A549 (cell line): ENCODE results near the gene MAP3K4. TPM values are rescaled to one million over a fixed set of nuclear protein-coding genes. Genes with fewer than 3 reads are reported as not detected.

Experiments used
- ATAC-seq, 2 experiments: fragments of 200-7000 bp in 1 of 2; fragments of >200 bp in 1 of 2; cut with Nextera tagmentation in 1 of 2; cut with Tn5 transposase in 1 of 2; 3 replicates each; pipeline versions ENCODE4 v1.8.0 to v1.9.1; 2018 to 2020; ENCODE audit warnings: mild to moderate bottlenecking in 1 of 2, moderate library complexity in 1 of 2
- CTCF ChIA-PET: fragments of 300-600 bp; sonication (Branson Sonifier 250); formaldehyde crosslinking; extraction: SDS; loops from one replicate; lab custom pipeline; 2021; ENCODE audit warnings: antibody characterized with exemption, inconsistent platforms; lab: Yijun Ruan, JAX
- POLR2A ChIA-PET: fragments of 350-600 bp; formaldehyde crosslinking; extraction: SDS; loops from one replicate; lab custom pipeline; 2021; ENCODE audit warnings: antibody characterized with exemption, inconsistent platforms; lab: Yijun Ruan, JAX
- DNase-seq, 2 experiments: peaks; one replicate each; pipeline versions ENCODE4 v3.0.0 to v3.0.0-alpha.2; 2011 to 2016; ENCODE audit warnings: low read depth in 1 of 2, low spot score in 1 of 2
- FAIRE-seq: peaks from 2 replicates; lab custom pipeline; 2011; peaks lifted over from hg19 to GRCh38; lab: Jason Lieb, UNC
- H3K27ac ChIP-seq, 2 experiments: fragments of >200 bp; sonication (Bioruptor Twin); formaldehyde crosslinking; 3 replicates each; pipeline ENCODE4 v1.5.1; 2016 to 2017
- H3K4me1 ChIP-seq: fragments of >200 bp; sonication (Bioruptor Twin); formaldehyde crosslinking; 3 replicates; pipeline ENCODE4 v1.6.1; 2016
- H3K4me2 ChIP-seq: fragments of >200 bp; sonication (Bioruptor Twin); formaldehyde crosslinking; 3 replicates; pipeline ENCODE4 v1.6.1; 2016
- H3K4me3 ChIP-seq: fragments of >200 bp; sonication (Bioruptor Twin); formaldehyde crosslinking; 3 replicates; pipeline ENCODE4 v1.5.1; 2016
- H3K9me3 ChIP-seq: fragments of >200 bp; sonication (Bioruptor Twin); formaldehyde crosslinking; 3 replicates; pipeline ENCODE4 v1.6.1; 2016
- ATOH8 ChIP-seq: fragments of 250-450 bp; sonication (Bioruptor Pico); IDR thresholded peaks from 2 replicates; pipeline ENCODE4 v1.5.0; 2020; ENCODE audit warnings: low read depth, mild to moderate bottlenecking, moderate library complexity
- CBX2 ChIP-seq: fragments of 200-600 bp; sonication (generic); IDR thresholded peaks from 2 replicates; pipeline ENCODE4 v1.6.1; 2016; ENCODE audit warnings: low read depth, mild to moderate bottlenecking, borderline replicate concordance
- CHD4 ChIP-seq: fragments of 200-600 bp; sonication (generic); IDR thresholded peaks from 2 replicates; pipeline ENCODE4 v1.6.1; 2016; ENCODE audit warnings: antibody characterized with exemption, mild to moderate bottlenecking, borderline replicate concordance
- E2F6 ChIP-seq: IDR thresholded peaks from 2 replicates; pipeline ENCODE4 v1.6.1; 2012; ENCODE audit warnings: low read depth, borderline replicate concordance
- ELK1 ChIP-seq: fragments of 150-350 bp; IDR thresholded peaks from 2 replicates; pipeline ENCODE4 v1.6.1; 2014; ENCODE audit warnings: low read depth, mild to moderate bottlenecking, low read length
- ESRRA ChIP-seq: fragments of 150-350 bp; IDR thresholded peaks from 2 replicates; pipeline ENCODE4 v1.6.1; 2014; ENCODE audit warnings: mild to moderate bottlenecking, low read length, borderline replicate concordance
- FOXS1 ChIP-seq: fragments of 250-450 bp; sonication (Bioruptor Pico); IDR thresholded peaks from 2 replicates; pipeline ENCODE4 v1.5.0; 2020; ENCODE audit warnings: mild to moderate bottlenecking, moderate library complexity
- HMGXB4 ChIP-seq: fragments of 250-450 bp; sonication (Bioruptor Pico); IDR thresholded peaks from 2 replicates; pipeline ENCODE4 v1.5.0; 2021; ENCODE audit warnings: mild to moderate bottlenecking, moderate library complexity, borderline replicate concordance
- HOXB5 ChIP-seq: fragments of 250-450 bp; sonication (Bioruptor Pico); IDR thresholded peaks from 2 replicates; pipeline ENCODE4 v1.5.0; 2020; ENCODE audit warnings: mild to moderate bottlenecking, moderate library complexity
- JUN ChIP-seq, 2 experiments: fragments of >200 bp; sonication (Bioruptor Twin); formaldehyde crosslinking; IDR thresholded peaks; 2 replicates in 1 of 2; 3 replicates in 1 of 2; pipeline ENCODE4 v1.6.1; 2016 to 2017
- MAX ChIP-seq: IDR thresholded peaks from 2 replicates; pipeline ENCODE4 v1.6.1; 2012
- MYC ChIP-seq: IDR thresholded peaks from 2 replicates; pipeline ENCODE4 v1.6.1; 2012; ENCODE audit warnings: mild to moderate bottlenecking, inconsistent platforms, low read length, improper control_type of control experiment, borderline replicate concordance
- NFE2L2 ChIP-seq: fragments of 150-350 bp; conservative IDR thresholded peaks from 2 replicates; pipeline ENCODE4 v1.6.1; 2014; ENCODE audit warnings: low read length
- POLR2AphosphoS2 ChIP-seq: conservative IDR thresholded peaks from 2 replicates; pipeline ENCODE4 v1.6.1; 2012; ENCODE audit warnings: low read length, improper control_type of control experiment, inconsistent platforms
- RFX5 ChIP-seq: fragments of 450-650 bp; IDR thresholded peaks from 2 replicates; pipeline ENCODE4 v1.7.1; 2014; ENCODE audit warnings: antibody characterized with exemption, mild to moderate bottlenecking, moderate library complexity
- SMC3 ChIP-seq: fragments of >200 bp; sonication (Bioruptor Twin); formaldehyde crosslinking; IDR thresholded peaks from 3 replicates; pipeline ENCODE4 v1.6.1; 2018; ENCODE audit warnings: inconsistent platforms
- TP53 ChIP-seq: fragments of 250-450 bp; sonication (Bioruptor Pico); IDR thresholded peaks from 2 replicates; pipeline ENCODE4 v1.5.0; 2021; ENCODE audit warnings: mild to moderate bottlenecking, moderate library complexity
- USF2 ChIP-seq: fragments of 450-650 bp; IDR thresholded peaks from 2 replicates; pipeline ENCODE4 v1.6.1; 2014; ENCODE audit warnings: antibody characterized with exemption
- WGBS: methylation state at CpG from one replicate; pipeline ENCODE4 v1.1.6; 2017; ENCODE audit errors: missing lambda C conversion rate; 5-methylcytosine and 5-hydroxymethylcytosine counted together
- polyA plus RNA-seq, 4 experiments: library from polyadenylated mRNA; depleted of rRNA in 3 of 4; stranded (reverse); fragments of >200 nt; fragmentation: RNase III in 1 of 4; extraction: RNeasy Plus Mini Kit Qiagen cat#74134 plus additional on column Dnase treatment in 1 of 4; gene quantifications; 2 replicates in 3 of 4; 3 replicates in 1 of 4; pipeline ENCODE4 v1.2.3, GENCODE V29; 2011 to 2017

MAP3K4 gene
- polyA plus RNA-seq, 2 of the 4 experiments (the other 2 are of a cell fraction), result 7.3 to 13.4 TPM

- no peak for TF ChIP-seq ELK1
- no peak for TF ChIP-seq MYC
- no peak for TF ChIP-seq TP53 (CRISPR knock-in tag)
- TF ChIP-seq SMC3, result no peak
Observed at GRCh38 chr6:161134550-161135298, 143.2 kb downstream of the MAP3K4 start (continued).

- Histone ChIP-seq H3K4me2 (no peak overlapping the region), H3K27ac (no peak overlapping the region), H3K4me1 (no peaks in the 10 kb centered on the region), H3K4me3 (no peak overlapping the region), H3K9me3 (no peaks in the 10 kb centered on the region)
- FAIRE-seq (no peak), ATAC-seq (no peak)
- ChIA-PET CTCF (interaction anchor here (1.5 kb wide), 1 partner anchor 235 kb away, joined by 5 read pairs; no protein-coding TSS in a partner anchor), POLR2A (no interaction called here)
- 89% methylated on average over 21 of the region's 23 CpGs for WGBS
- no peak for TF ChIP-seq E2F6
- TF ChIP-seq, all 56 proteins: peak for 0
- DNase-seq, result no peak
Observed at GRCh38 chr6:161135695-161136591, 144.4 kb downstream of the MAP3K4 start.

GRCh38 chr6:161136655-161137054, 145.1 kb downstream of the MAP3K4 start:
- ATAC-seq (no peak), DNase-seq (no peak), FAIRE-seq (no peak)
- Histone ChIP-seq H3K9me3 (no peaks in the 10 kb centered on the region), H3K4me3 (no peak overlapping the region), H3K4me1 (no peaks in the 10 kb centered on the region), H3K27ac (no peak overlapping the region), H3K4me2 (no peak overlapping the region)
- ChIA-PET CTCF (no interaction called here), POLR2A (no interaction called here)
- WGBS, result 93% methylated on average over 7 of the region's 11 CpGs
- TF ChIP-seq ESRRA (no peak), HOXB5 (no peak), ATOH8 (CRISPR knock-in tag) (no peak), RFX5 (no peak), USF2 (no peak), CHD4 (no peak), NFE2L2 (no peak), HMGXB4 (CRISPR knock-in tag) (no peak), POLR2AphosphoS2 (no peak), JUN (IDR thresholded peaks at IDR 0.05) (no peak), FOXS1 (no peak), MAX (no peak), CBX2 (no peak)
